Mesenchymal stem cell (in vitro differentiated cells and primary cell): ENCODE results near the gene PLXND1.
"Not testable (repeated sequence)": the region's sequence is repeated elsewhere in the genome, so short reads cannot be mapped to it uniquely, and the experiment has no call there.

Experiments
- DNase-seq: peaks from one replicate; pipeline ENCODE4 v3.0.0-alpha.2; 2013
- H2AFZ ChIP-seq: one replicate; pipeline ENCODE4 v1.6.1; 2013; ENCODE audit warnings: low read depth, mild to moderate bottlenecking, control low read depth, inconsistent platforms, low read length, moderate library complexity
- H2AK5ac ChIP-seq: 2 replicates; pipeline ENCODE4 v1.6.1; 2013; ENCODE audit warnings: low read length, moderate library complexity, mild to moderate bottlenecking, inconsistent platforms; ENCODE audit not compliant: severe bottlenecking
- H2BK120ac ChIP-seq: one replicate; pipeline ENCODE4 v1.6.1; 2013; ENCODE audit warnings: low read depth, mild to moderate bottlenecking, inconsistent platforms, low read length, moderate library complexity
- H2BK12ac ChIP-seq, 2 experiments: one replicate each; pipeline ENCODE4 v1.6.1; 2013; ENCODE audit warnings: inconsistent platforms in 2 of 2, low read length in 2 of 2, mild to moderate bottlenecking in 2 of 2, moderate library complexity in 2 of 2, control low read depth in 1 of 2
- H2BK15ac ChIP-seq: one replicate; pipeline ENCODE4 v1.6.1; 2013; ENCODE audit warnings: mild to moderate bottlenecking, low read depth, inconsistent platforms; ENCODE audit not compliant: poor library complexity, severe bottlenecking
- H2BK5ac ChIP-seq: 2 replicates; pipeline ENCODE4 v1.6.1; 2013; ENCODE audit warnings: low read depth, mild to moderate bottlenecking, low read length, control low read depth, inconsistent platforms; ENCODE audit not compliant: poor library complexity, severe bottlenecking
- H3K14ac ChIP-seq, 2 experiments: one replicate each; pipeline ENCODE4 v1.6.1; 2013; ENCODE audit warnings: inconsistent platforms in 2 of 2, low read length in 2 of 2, control low read depth in 1 of 2, mild to moderate bottlenecking in 1 of 2, moderate library complexity in 1 of 2
- H3K18ac ChIP-seq, 2 experiments: one replicate each; pipeline ENCODE4 v1.6.1; 2013; ENCODE audit warnings: inconsistent platforms in 2 of 2, low read length in 2 of 2, control low read depth in 1 of 2, low read depth in 1 of 2, mild to moderate bottlenecking in 1 of 2
- H3K23ac ChIP-seq, 2 experiments: one replicate each; pipeline ENCODE4 v1.6.1; 2013; ENCODE audit warnings: inconsistent platforms in 2 of 2, low read length in 2 of 2, mild to moderate bottlenecking in 2 of 2, moderate library complexity in 2 of 2, control low read depth in 1 of 2
- H3K27ac ChIP-seq: 2 replicates; pipeline ENCODE4 v1.5.1; 2013; ENCODE audit warnings: mild to moderate bottlenecking, moderate library complexity, low read length, control low read depth, inconsistent platforms; ENCODE audit not compliant: poor library complexity, severe bottlenecking
- H3K27me3 ChIP-seq, 2 experiments: 2 replicates each; pipeline versions ENCODE4 v1.6.1 to v1.7.0; 2013; ENCODE audit warnings: low read length in 2 of 2, mild to moderate bottlenecking in 2 of 2, moderate library complexity in 2 of 2, control low read depth in 1 of 2, inconsistent platforms in 1 of 2; ENCODE audit not compliant: control insufficient read depth in 1 of 2, insufficient read depth in 1 of 2
- H3K36me3 ChIP-seq, 2 experiments: 2 replicates each; pipeline versions ENCODE4 v1.6.1 to v1.7.0; 2013; ENCODE audit warnings: low read length in 2 of 2, control low read depth in 1 of 2, inconsistent platforms in 1 of 2, low read depth in 1 of 2, mild to moderate bottlenecking in 1 of 2; ENCODE audit not compliant: insufficient read depth in 2 of 2, control insufficient read depth in 1 of 2
- H3K4ac ChIP-seq, 2 experiments: one replicate each; pipeline ENCODE4 v1.6.1; 2013; ENCODE audit warnings: inconsistent platforms in 2 of 2, low read length in 2 of 2, mild to moderate bottlenecking in 2 of 2, moderate library complexity in 2 of 2, control low read depth in 1 of 2, low read depth in 1 of 2
- H3K4me1 ChIP-seq: 2 replicates; pipeline ENCODE4 v1.6.1; 2013; ENCODE audit warnings: low read depth, low read length, control low read depth; ENCODE audit not compliant: control insufficient read depth, insufficient read depth
- H3K4me2 ChIP-seq: 2 replicates; pipeline ENCODE4 v1.6.1; 2013; ENCODE audit warnings: low read length, mild to moderate bottlenecking, inconsistent platforms; ENCODE audit not compliant: poor library complexity, severe bottlenecking
- H3K4me3 ChIP-seq, 2 experiments: 2 replicates each; pipeline versions ENCODE4 v1.5.1 to v1.7.0; 2013; ENCODE audit warnings: low read length in 2 of 2, mild to moderate bottlenecking in 2 of 2, control low read depth in 1 of 2, low read depth in 1 of 2; ENCODE audit not compliant: insufficient read depth in 1 of 2
- H3K79me1 ChIP-seq: replicated peaks from 2 replicates; pipeline ENCODE4 v1.6.1; 2013; ENCODE audit warnings: mild to moderate bottlenecking, control low read depth, low read length, inconsistent platforms; ENCODE audit not compliant: poor library complexity, severe bottlenecking
- H3K9ac ChIP-seq: 2 replicates; pipeline ENCODE4 v1.7.0; 2013; ENCODE audit warnings: mild to moderate bottlenecking, low read length, moderate library complexity
- H3K9me3 ChIP-seq: 2 replicates; pipeline ENCODE4 v1.7.0; 2013; ENCODE audit warnings: mild to moderate bottlenecking, low read length; ENCODE audit not compliant: control insufficient read depth
- H4K8ac ChIP-seq: one replicate; pipeline ENCODE4 v1.6.1; 2013; ENCODE audit warnings: inconsistent platforms, mild to moderate bottlenecking, low read length, moderate library complexity
- H4K91ac ChIP-seq: one replicate; pipeline ENCODE4 v1.6.1; 2013; ENCODE audit warnings: mild to moderate bottlenecking, low read length, inconsistent platforms
- WGBS: methylation state at CpG from one replicate; pipeline ENCODE4 v1.1.7; 2013; ENCODE audit warnings: mixed read lengths; 5-methylcytosine and 5-hydroxymethylcytosine counted together

PLXND1 gene

GRCh38 chr3:129517516-129517915 lies 89.0 kb downstream of the PLXND1 start:
- H3K18ac ChIP-seq = no peak overlapping the region
- no peak overlapping the region for H3K4ac ChIP-seq
- no peaks in the 10 kb centered on the region for H3K4me1 ChIP-seq
- no peaks in the 10 kb centered on the region for H3K9me3 ChIP-seq
- H3K9ac ChIP-seq = no peak overlapping the region
- no peak overlapping the region for H3K23ac ChIP-seq
- DNase-seq = no peak
- H3K27ac ChIP-seq = no peak overlapping the region
- H3K27me3 ChIP-seq = no peaks in the 10 kb centered on the region
- no peak overlapping the region for H2AFZ ChIP-seq
- no peak overlapping the region for H2AK5ac ChIP-seq
- H3K4me2 ChIP-seq = no peak overlapping the region
- peaks cover 27 to 70% of the 10 kb centered on the region in 2 experiments for H3K36me3 ChIP-seq
- WGBS = 87% methylated on average over 7 of the region's 7 CpGs
- no peaks in the 10 kb centered on the region for H3K79me1 ChIP-seq
- H3K14ac ChIP-seq = no peak overlapping the region
- no peak overlapping the region for H2BK120ac ChIP-seq
- H3K4me3 ChIP-seq = no peak overlapping the region
- H4K91ac ChIP-seq = no peak overlapping the region
- H2BK15ac ChIP-seq = no peak overlapping the region
- no peak overlapping the region for H4K8ac ChIP-seq
- H2BK5ac ChIP-seq = no peak overlapping the region
- no peak overlapping the region for H2BK12ac ChIP-seq

- not testable (repeated sequence) for H3K4ac ChIP-seq, H3K23ac ChIP-seq, H3K27me3 ChIP-seq, H3K9ac ChIP-seq, H3K9me3 ChIP-seq, H2AFZ ChIP-seq, H4K8ac ChIP-seq, H3K14ac ChIP-seq, H3K4me2 ChIP-seq, H2BK120ac ChIP-seq, H3K18ac ChIP-seq, H3K4me1 ChIP-seq, H3K27ac ChIP-seq, H3K79me1 ChIP-seq, H4K91ac ChIP-seq, H2AK5ac ChIP-seq, DNase-seq, H2BK15ac ChIP-seq, H3K4me3 ChIP-seq, H2BK12ac ChIP-seq, H2BK5ac ChIP-seq
- WGBS = 95% methylated on average over 7 of the region's 7 CpGs
- H3K36me3 ChIP-seq = peaks cover 41 to 71% of the 10 kb centered on the region in 2 experiments
These were observed 90.5 kb downstream of the PLXND1 start for GRCh38 chr3:129515821-129516432.

GRCh38 chr3:129515108-129515820 lies 91.2 kb downstream of the PLXND1 start:
- H3K14ac ChIP-seq, H3K4ac ChIP-seq, H3K27ac ChIP-seq, H3K23ac ChIP-seq, H3K4me2 ChIP-seq, H2AFZ ChIP-seq, H2BK12ac ChIP-seq, DNase-seq, H3K4me3 ChIP-seq, H3K4me1 ChIP-seq, H3K9ac ChIP-seq, H2BK120ac ChIP-seq, H3K9me3 ChIP-seq, H3K79me1 ChIP-seq, H4K91ac ChIP-seq, H2AK5ac ChIP-seq, H2BK15ac ChIP-seq, H4K8ac ChIP-seq, H3K27me3 ChIP-seq, H2BK5ac ChIP-seq, H3K18ac ChIP-seq: not testable (repeated sequence)
- H3K36me3 ChIP-seq = peaks cover 43 to 76% of the 10 kb centered on the region in 2 experiments
- WGBS = 94% methylated on average over 16 of the region's 25 CpGs

DNA sequence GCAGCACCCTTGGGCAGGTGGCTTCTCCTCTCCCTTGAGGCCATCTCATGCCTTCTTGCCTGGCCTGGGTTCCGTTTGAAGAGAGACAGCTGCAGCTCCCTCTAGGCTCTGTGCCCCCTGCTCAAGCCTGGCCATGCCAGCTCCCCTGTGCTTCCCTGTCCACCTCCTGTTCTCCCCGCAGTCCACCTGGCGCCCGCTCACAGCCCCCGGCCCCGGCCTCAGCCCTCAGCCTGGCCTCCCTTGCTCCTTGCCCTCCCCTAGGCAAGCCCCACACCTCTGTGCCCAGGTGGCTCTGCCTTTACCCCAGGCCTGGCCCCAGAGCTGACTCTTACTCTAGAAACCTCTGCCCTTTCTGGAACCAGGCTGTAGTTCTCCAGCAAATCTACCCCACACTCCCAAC lies 91.9 kb downstream of the PLXND1 start:
- no peak overlapping the region for H2BK5ac ChIP-seq
- H3K14ac ChIP-seq = no peak overlapping the region
- no peak overlapping the region for H3K27ac ChIP-seq
- H3K4me3 ChIP-seq = no peak overlapping the region
- no peak overlapping the region for H2BK15ac ChIP-seq
- no peaks in the 10 kb centered on the region for H3K4me1 ChIP-seq
- no peak overlapping the region for H2AK5ac ChIP-seq
- no peak overlapping the region for H3K23ac ChIP-seq
- H3K36me3 ChIP-seq = peaks cover 47 to 75% of the 10 kb centered on the region in 2 experiments
- no peak overlapping the region for H4K8ac ChIP-seq
- no peak overlapping the region for H2AFZ ChIP-seq
- H3K9me3 ChIP-seq = no peaks in the 10 kb centered on the region
- H2BK120ac ChIP-seq = no peak overlapping the region
- no peak overlapping the region for H3K4me2 ChIP-seq
- no peak overlapping the region for H3K18ac ChIP-seq
- no peak for DNase-seq
- no peak overlapping the region for H2BK12ac ChIP-seq
- no peak overlapping the region for H4K91ac ChIP-seq
- 97% methylated on average over 6 of the region's 6 CpGs for WGBS
- no peak overlapping the region for H3K9ac ChIP-seq
- no peak overlapping the region for H3K4ac ChIP-seq
- H3K79me1 ChIP-seq = no peaks in the 10 kb centered on the region
- H3K27me3 ChIP-seq = no peaks in the 10 kb centered on the region
